Measurements from ENCODE around the gene BAG2.
A peak's percentile ranks its signal among the peaks of the same experiment; 100 is the strongest.

The BAG2 gene

DNA sequence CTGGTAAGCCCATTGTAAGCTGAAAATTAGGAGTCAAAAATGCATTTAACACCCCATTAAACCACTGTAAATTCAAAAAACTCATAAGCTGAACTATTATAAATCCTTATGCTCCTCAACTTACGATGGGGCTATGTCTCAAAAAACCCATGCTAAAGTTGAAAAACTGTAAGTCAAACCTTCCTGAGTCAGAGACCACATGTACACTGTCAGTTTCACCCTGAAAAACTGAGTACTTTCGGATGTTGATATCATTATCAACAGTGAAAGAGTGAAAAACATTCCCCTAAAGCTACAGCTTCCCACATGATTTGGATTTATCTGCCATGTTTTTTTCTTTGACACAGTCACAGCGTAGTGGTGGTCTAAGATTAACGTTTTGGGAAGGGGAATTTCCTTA lies 35.7 kb downstream of the BAG2 start:
- DNase-seq (ENCODE audit: insufficient read length) (no peak), FAIRE-seq (peak; percentile 50)
- no peak for TF ChIP-seq POLR2A (IDR thresholded peaks at IDR 0.05; ENCODE audit: low read depth, low read length)
- no peak for TF ChIP-seq POLR2AphosphoS5 (IDR thresholded peaks at IDR 0.05; ENCODE audit: low read depth, low read length)
- no peak for TF ChIP-seq TAF1 (IDR thresholded peaks at IDR 0.05; ENCODE audit: borderline replicate concordance, low read depth, low read length)

DNA sequence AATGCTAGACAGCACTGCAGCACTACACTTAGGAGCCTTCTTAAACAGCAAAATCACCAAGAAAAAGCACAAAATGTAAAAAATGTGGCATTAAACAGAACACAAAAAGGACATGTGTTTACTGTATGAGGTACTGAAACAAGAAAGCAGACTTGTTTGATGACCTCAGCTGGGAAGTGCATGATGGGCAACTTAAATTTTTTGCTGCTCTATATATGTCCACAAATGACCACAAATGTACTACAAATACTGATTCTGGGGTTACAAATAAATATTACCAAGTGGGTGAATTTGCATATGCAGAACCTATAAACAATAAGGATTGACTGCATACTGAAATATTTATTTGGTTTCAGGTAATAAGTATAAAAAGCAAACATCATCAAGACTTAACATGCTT lies 36.9 kb downstream of the BAG2 start:
- DNase-seq (ENCODE audit: insufficient read length) (no peak), FAIRE-seq (peak; percentile 61)
- TF ChIP-seq POLR2AphosphoS5 (IDR thresholded peaks at IDR 0.05; ENCODE audit: low read depth, low read length) (no peak), POLR2A (IDR thresholded peaks at IDR 0.05; ENCODE audit: low read depth, low read length) (no peak), TAF1 (IDR thresholded peaks at IDR 0.05; ENCODE audit: borderline replicate concordance, low read depth, low read length) (no peak)

DNA sequence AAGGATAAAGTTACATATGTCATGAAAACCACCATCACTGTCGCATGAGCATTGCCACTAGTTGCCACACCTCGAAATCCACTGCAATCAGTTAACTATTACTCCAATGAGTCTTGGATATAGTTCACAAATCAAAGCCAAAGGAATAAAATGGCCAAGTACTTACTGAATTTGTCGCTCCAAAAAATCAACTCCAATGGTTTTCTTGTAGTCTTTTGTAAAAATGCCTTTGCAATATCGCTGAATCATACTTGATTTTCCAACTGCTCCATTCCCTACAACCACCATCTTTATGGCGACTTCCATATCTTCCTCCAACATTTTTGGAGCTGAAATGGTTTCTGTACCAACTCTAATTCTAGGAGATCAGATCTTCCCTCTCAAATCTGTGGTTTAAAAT lies 37.9 kb downstream of the BAG2 start:
- TF ChIP-seq TAF1 (IDR thresholded peaks at IDR 0.05; ENCODE audit: borderline replicate concordance, low read depth, low read length): no peak
- no peak for TF ChIP-seq POLR2A (IDR thresholded peaks at IDR 0.05; ENCODE audit: low read depth, low read length)
- no peak for TF ChIP-seq POLR2AphosphoS5 (IDR thresholded peaks at IDR 0.05; ENCODE audit: low read depth, low read length)
- FAIRE-seq (no peak), DNase-seq (ENCODE audit: insufficient read length) (no peak)

DNA sequence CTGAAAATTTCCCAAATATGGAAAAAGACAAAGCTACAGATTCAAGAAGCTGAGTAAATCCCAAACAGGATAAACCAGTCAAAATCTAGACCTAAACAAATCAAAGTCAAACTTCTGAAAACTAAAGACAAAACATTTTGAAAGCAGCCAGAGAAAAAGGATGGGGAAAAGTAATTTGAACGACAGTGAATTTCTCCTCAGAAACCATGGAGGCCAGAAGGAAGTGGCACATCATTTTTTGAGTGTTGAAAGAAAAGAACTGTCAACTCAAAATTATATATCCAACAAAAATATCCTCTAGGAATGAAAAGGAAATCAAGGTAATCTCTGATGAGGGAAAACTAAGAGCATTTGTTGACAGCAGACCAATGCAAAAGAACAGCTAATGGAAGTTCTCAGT lies 43.1 kb downstream of the BAG2 start:
- DNase-seq (ENCODE audit: insufficient read length): no peak
- no peak for FAIRE-seq
- TF ChIP-seq POLR2A (IDR thresholded peaks at IDR 0.05; ENCODE audit: low read depth, low read length) (no peak), TAF1 (IDR thresholded peaks at IDR 0.05; ENCODE audit: borderline replicate concordance, low read depth, low read length) (no peak), POLR2AphosphoS5 (IDR thresholded peaks at IDR 0.05; ENCODE audit: low read depth, low read length) (no peak)

GRCh38 chr6:57216235-57217101 lies 44.3 kb downstream of the BAG2 start:
- no peak for TF ChIP-seq POLR2A (IDR thresholded peaks at IDR 0.05; ENCODE audit: low read depth, low read length)
- DNase-seq (ENCODE audit: insufficient read length) (no peak), FAIRE-seq (no peak)

DNA sequence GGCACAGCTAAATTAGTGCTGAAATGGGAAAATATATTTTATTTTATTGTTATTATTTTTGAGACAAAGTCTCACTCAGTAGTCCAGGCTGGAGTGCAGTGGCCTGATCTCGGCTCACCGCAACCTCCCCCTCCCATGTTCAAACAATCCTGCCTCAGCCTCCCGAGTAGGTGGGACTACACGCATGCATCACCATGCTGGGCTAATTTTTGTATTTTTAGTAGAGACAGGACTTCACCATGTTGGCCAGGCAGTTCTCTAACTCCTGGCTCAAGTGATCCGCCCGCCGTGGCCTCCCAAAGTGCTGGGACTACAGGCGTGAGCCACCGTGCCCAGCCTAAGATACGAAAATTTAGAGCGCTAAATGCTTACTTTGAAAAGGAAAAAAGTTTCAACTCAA lies 45.1 kb downstream of the BAG2 start:
- FAIRE-seq (no peak), DNase-seq (ENCODE audit: insufficient read length) (no peak)
- TF ChIP-seq TAF1 (IDR thresholded peaks at IDR 0.05; ENCODE audit: borderline replicate concordance, low read depth, low read length) (no peak), POLR2AphosphoS5 (IDR thresholded peaks at IDR 0.05; ENCODE audit: low read depth, low read length) (no peak), POLR2A (IDR thresholded peaks at IDR 0.05; ENCODE audit: low read depth, low read length) (no peak)

GRCh38 chr6:57220083-57220703 lies 48.1 kb downstream of the BAG2 start:
- peak; percentile 9 for FAIRE-seq
- DNase-seq (ENCODE audit: insufficient read length): no peak
- TF ChIP-seq POLR2A (IDR thresholded peaks at IDR 0.05; ENCODE audit: low read depth, low read length) (no peak), TAF1 (IDR thresholded peaks at IDR 0.05; ENCODE audit: borderline replicate concordance, low read depth, low read length) (no peak), POLR2AphosphoS5 (IDR thresholded peaks at IDR 0.05; ENCODE audit: low read depth, low read length) (no peak)

- DNase-seq (ENCODE audit: insufficient read length): peak; percentile 25
- FAIRE-seq: peak; percentile 83
- TF ChIP-seq TAF1 (IDR thresholded peaks at IDR 0.05; ENCODE audit: borderline replicate concordance, low read depth, low read length) (no peak), POLR2AphosphoS5 (IDR thresholded peaks at IDR 0.05; ENCODE audit: low read depth, low read length) (no peak), POLR2A (IDR thresholded peaks at IDR 0.05; ENCODE audit: low read depth, low read length) (no peak)
These were observed 49.2 kb downstream of the BAG2 start for GRCh38 chr6:57221191-57221935.

- FAIRE-seq (peak; percentile 82), DNase-seq (ENCODE audit: insufficient read length) (peak; percentile 75)
- no peak for TF ChIP-seq POLR2AphosphoS5 (IDR thresholded peaks at IDR 0.05; ENCODE audit: low read depth, low read length)
- peak; percentile 48; the same call in 1 of the 2 replicates for TF ChIP-seq POLR2A (IDR thresholded peaks at IDR 0.05; ENCODE audit: low read depth, low read length)
These were observed 50.0 kb downstream of the BAG2 start, which contains the start of gene RAB23 for GRCh38 chr6:57221936-57222742. Gene RAB23, minus strand, starts transcription at chr6:57222307. Its CDS starts 11,927 bp downstream, at chr6:57210380.

DNA sequence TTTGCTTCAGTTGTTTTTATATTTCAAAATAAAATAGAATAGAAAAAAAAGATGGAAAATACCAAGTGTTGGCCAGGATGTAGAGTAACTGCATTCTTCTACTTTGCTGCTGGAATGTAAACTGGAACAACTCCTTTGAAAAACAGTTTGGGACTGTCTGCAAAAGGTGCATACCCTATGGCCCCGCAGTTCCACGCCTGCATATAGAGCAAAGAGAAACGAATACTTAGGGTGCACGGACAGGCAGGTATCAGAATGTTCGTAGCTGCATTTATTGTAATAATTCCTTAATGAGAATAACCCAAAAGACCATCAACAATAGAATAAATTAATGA lies 50.6 kb downstream of the BAG2 start:
- DNase-seq (ENCODE audit: insufficient read length) (no peak), FAIRE-seq (peak; percentile 17)
- TF ChIP-seq TAF1 (IDR thresholded peaks at IDR 0.05; ENCODE audit: borderline replicate concordance, low read depth, low read length) (no peak), POLR2AphosphoS5 (IDR thresholded peaks at IDR 0.05; ENCODE audit: low read depth, low read length) (no peak), POLR2A (IDR thresholded peaks at IDR 0.05; ENCODE audit: low read depth, low read length) (no peak)

Measured in GM12892 (cell line).